GM21367 (cell line): ENCODE results near the gene HIGD2A.

Experiments
- ATAC-seq: cut with Tn5 transposase; IDR thresholded peaks from one replicate; pipeline ENCODE4 v1.9.1; 2021; ENCODE audit not compliant: unreplicated experiment

The HIGD2A gene

GRCh38 chr5:176388444-176389134 lies at the start of gene HIGD2A, which contains the start of gene NOP16:
HIGD2A (plus strand) TSS chr5:176388751; CDS start chr5:176388820, 69 bp downstream.
NOP16 (minus strand) TSS chr5:176388598; CDS start chr5:176388539, 59 bp downstream.
- peak; percentile 79 for ATAC-seq

- no peak for ATAC-seq
Observed at GRCh38 chr5:176339304-176339703, 49.2 kb upstream of the HIGD2A start.

- no peak for ATAC-seq
Observed at GRCh38 chr5:176341325-176342157, 47.0 kb upstream of the HIGD2A start.

- ATAC-seq: no peak
Observed at GRCh38 chr5:176342158-176342483, 46.4 kb upstream of the HIGD2A start.

GRCh38 chr5:176342766-176343458 lies 45.6 kb upstream of the HIGD2A start:
- ATAC-seq: no peak

- ATAC-seq: no peak
Observed at GRCh38 chr5:176350416-176350815, 38.1 kb upstream of the HIGD2A start.

- ATAC-seq: no peak
Observed at GRCh38 chr5:176352116-176352878, 36.3 kb upstream of the HIGD2A start.

- no peak for ATAC-seq
Observed at GRCh38 chr5:176353533-176353932, 35.0 kb upstream of the HIGD2A start.

GRCh38 chr5:176355400-176356178 lies 33.0 kb upstream of the HIGD2A start:
- ATAC-seq: no peak

- ATAC-seq: no peak
Observed at GRCh38 chr5:176356179-176356566, 32.4 kb upstream of the HIGD2A start.

GRCh38 chr5:176359658-176360057 lies 28.9 kb upstream of the HIGD2A start:
- no peak for ATAC-seq

GRCh38 chr5:176360894-176361436 lies 27.6 kb upstream of the HIGD2A start:
- ATAC-seq: no peak

- peak; percentile 79 for ATAC-seq
Observed at GRCh38 chr5:176361437-176362232, 26.9 kb upstream of the HIGD2A start, which contains the start of gene KIAA1191. KIAA1191 (minus strand) TSS chr5:176361764; CDS start chr5:176359508, 2,256 bp downstream.

GRCh38 chr5:176362233-176362490 lies 26.4 kb upstream of the HIGD2A start:
- ATAC-seq: peak; percentile 2

- no peak for ATAC-seq
Observed at GRCh38 chr5:176364765-176365350, 23.7 kb upstream of the HIGD2A start.

- peak; percentile 31 for ATAC-seq
Observed at GRCh38 chr5:176365351-176366231, 23.0 kb upstream of the HIGD2A start, which contains the start of gene ARL10. ARL10 (plus strand) TSS chr5:176365487; CDS start chr5:176365564, 77 bp downstream.

GRCh38 chr5:176366232-176366894 lies 22.2 kb upstream of the HIGD2A start:
- ATAC-seq: no peak
